SK-N-SH (cell line): ENCODE results near the gene DENND1C. TPM values are rescaled to one million over a fixed set of nuclear protein-coding genes. Genes with fewer than 3 reads are reported as not detected.

Experiments used
- CTCF ChIA-PET: fragments of 300-600, 350-600 bp; formaldehyde crosslinking; extraction: SDS; loops from one replicate; lab custom pipeline; 2021; lab: Yijun Ruan, JAX
- POLR2A ChIA-PET: fragments of 350-600 bp; sonication (Branson Sonifier 250); formaldehyde crosslinking; extraction: SDS; loops from one replicate; lab custom pipeline; 2020; ENCODE audit warnings: antibody characterized with exemption, inconsistent platforms; lab: Yijun Ruan, JAX
- DNase-seq: peaks from one replicate; pipeline ENCODE4 v3.0.0; 2012
- H2AFZ ChIP-seq: fragments of 200-600 bp; sonication (generic); 2 replicates; pipeline ENCODE4 v1.8.1; 2016; ENCODE audit warnings: antibody characterized with exemption, mild to moderate bottlenecking, low read depth
- H3F3A ChIP-seq: fragments of 200-600 bp; sonication (generic); replicated peaks from 2 replicates; pipeline ENCODE3; 2016; ENCODE audit warnings: antibody characterized with exemption, mild to moderate bottlenecking; ENCODE audit not compliant: insufficient read depth
- H3K27ac ChIP-seq, 2 experiments: fragments of 200-500 bp in 1 of 2; fragments of 200-600 bp in 1 of 2; sonication (Bioruptor generic) in 1 of 2; sonication (generic), shearing (Covaris generic) in 1 of 2; 2 replicates each; pipeline versions ENCODE4 v1.5.1 to v1.6.1; 2014 to 2016; ENCODE audit warnings: low read depth in 2 of 2, inconsistent platforms in 1 of 2, low read length in 1 of 2, mild to moderate bottlenecking in 1 of 2, mixed read lengths in 1 of 2
- H3K27me3 ChIP-seq: fragments of 200-600 bp; sonication (generic), shearing (Covaris generic); 2 replicates; pipeline ENCODE4 v1.6.1; 2016; ENCODE audit warnings: mixed run types; ENCODE audit not compliant: insufficient read depth
- H3K36me3 ChIP-seq, 2 experiments: fragments of 200-500 bp in 1 of 2; fragments of 200-600 bp in 1 of 2; sonication (Bioruptor generic) in 1 of 2; sonication (generic) in 1 of 2; replicated peaks in 1 of 2; 2 replicates each; pipeline versions ENCODE3 to v1.5.1; 2014 to 2016; ENCODE audit warnings: low read length in 1 of 2, mild to moderate bottlenecking in 1 of 2; ENCODE audit not compliant: insufficient read depth in 2 of 2, control insufficient read depth in 1 of 2
- H3K4me1 ChIP-seq, 2 experiments: fragments of 200-500 bp in 1 of 2; fragments of 200-600 bp in 1 of 2; sonication (Bioruptor generic) in 1 of 2; sonication (generic), shearing (Covaris generic) in 1 of 2; 2 replicates each; pipeline versions ENCODE4 v1.5.1 to v1.6.1; 2014 to 2016; ENCODE audit warnings: low read depth in 1 of 2, low read length in 1 of 2, mixed run types in 1 of 2; ENCODE audit not compliant: insufficient read depth in 2 of 2, control insufficient read depth in 1 of 2
- H3K4me2 ChIP-seq: fragments of 200-600 bp; sonication (generic), shearing (Covaris generic); 2 replicates; pipeline ENCODE4 v1.6.1; 2017; ENCODE audit warnings: mixed run types
- H3K4me3 ChIP-seq, 2 experiments: fragments of 200-500 bp in 1 of 2; fragments of 200-600 bp in 1 of 2; sonication (Bioruptor generic) in 1 of 2; sonication (generic), shearing (Covaris generic) in 1 of 2; 2 replicates each; pipeline versions ENCODE4 v1.5.1 to v1.8.1; 2014 to 2016; ENCODE audit warnings: low read depth in 2 of 2, inconsistent platforms in 1 of 2, low read length in 1 of 2, mild to moderate bottlenecking in 1 of 2, mixed read lengths in 1 of 2, moderate library complexity in 1 of 2
- H3K79me2 ChIP-seq: fragments of 200-600 bp; sonication (generic); 2 replicates; pipeline ENCODE4 v1.8.1; 2017; ENCODE audit warnings: mild to moderate bottlenecking; ENCODE audit not compliant: insufficient read depth
- H3K9ac ChIP-seq: fragments of 200-600 bp; sonication (generic); 2 replicates; pipeline ENCODE4 v1.6.1; 2017; ENCODE audit warnings: mixed run types
- H3K9me2 ChIP-seq: fragments of 200-600 bp; sonication (generic); 2 replicates; pipeline ENCODE4 v1.6.1; 2017; ENCODE audit warnings: mixed run types
- H3K9me3 ChIP-seq: fragments of 200-600 bp; sonication (generic); 2 replicates; pipeline ENCODE4 v1.6.1; 2017; ENCODE audit warnings: mixed run types, mild to moderate bottlenecking, moderate library complexity
- H4K20me1 ChIP-seq: fragments of 200-600 bp; sonication (generic); 2 replicates; pipeline ENCODE4 v1.6.1; 2017; ENCODE audit warnings: mild to moderate bottlenecking, mixed run types; ENCODE audit not compliant: insufficient read depth
- CHD2 ChIP-seq: fragments of 150-350 bp; IDR thresholded peaks from 2 replicates; pipeline ENCODE4 v1.6.1; 2018; ENCODE audit warnings: low read length; ENCODE audit not compliant: partially characterized antibody
- EP300 ChIP-seq, 2 experiments: IDR thresholded peaks; 2 replicates each; pipeline versions ENCODE4 v1.4.0 to v1.6.1; 2012; ENCODE audit warnings: borderline replicate concordance in 1 of 2, low read depth in 1 of 2, low read length in 1 of 2
- FOSL2 ChIP-seq: IDR thresholded peaks from 2 replicates; pipeline ENCODE4 v1.4.0; 2012; ENCODE audit warnings: low read depth, mild to moderate bottlenecking, moderate library complexity, borderline replicate concordance
- FOXM1 ChIP-seq: IDR thresholded peaks from 2 replicates; pipeline ENCODE4 v1.4.0; 2012; ENCODE audit warnings: low read depth, mild to moderate bottlenecking
- MEF2A ChIP-seq: IDR thresholded peaks from 2 replicates; pipeline ENCODE4 v1.4.0; 2012; ENCODE audit warnings: low read depth, borderline replicate concordance
- NFIC ChIP-seq: IDR thresholded peaks from 2 replicates; pipeline ENCODE4 v1.4.0; 2012; ENCODE audit warnings: borderline replicate concordance
- NRF1 ChIP-seq: IDR thresholded peaks from 2 replicates; pipeline ENCODE4 v1.6.1; 2012; ENCODE audit warnings: low read depth, mild to moderate bottlenecking, low read length
- RAD21 ChIP-seq: IDR thresholded peaks from 2 replicates; pipeline ENCODE4 v1.6.1; 2012; ENCODE audit warnings: mild to moderate bottlenecking, low read length
- TCF12 ChIP-seq: IDR thresholded peaks from 2 replicates; pipeline ENCODE4 v1.4.0; 2012
- WGBS: methylation state at CpG from one replicate; pipeline ENCODE4 v1.1.6; 2017; ENCODE audit warnings: low lambda C conversion rate; 5-methylcytosine and 5-hydroxymethylcytosine counted together
- polyA plus RNA-seq, 3 experiments: library from polyadenylated mRNA; depleted of rRNA; stranded (reverse); fragments of >200 nt; gene quantifications; 2 replicates each; pipeline ENCODE4 v1.2.3, GENCODE V29; 2012
- TF ChIP-seq, protein P1 (sequence below): IDR thresholded peaks from 2 replicates; pipeline ENCODE4 v1.6.1; 2012; ENCODE audit warnings: mild to moderate bottlenecking, low read depth, low read length, moderate library complexity
- TF ChIP-seq, protein P2 (sequence below): IDR thresholded peaks from 2 replicates; pipeline ENCODE4; 2012

DENND1C gene
- polyA plus RNA-seq, 1 of the 3 experiments (the other 2 are of a cell fraction), result 0.05 TPM

DNA sequence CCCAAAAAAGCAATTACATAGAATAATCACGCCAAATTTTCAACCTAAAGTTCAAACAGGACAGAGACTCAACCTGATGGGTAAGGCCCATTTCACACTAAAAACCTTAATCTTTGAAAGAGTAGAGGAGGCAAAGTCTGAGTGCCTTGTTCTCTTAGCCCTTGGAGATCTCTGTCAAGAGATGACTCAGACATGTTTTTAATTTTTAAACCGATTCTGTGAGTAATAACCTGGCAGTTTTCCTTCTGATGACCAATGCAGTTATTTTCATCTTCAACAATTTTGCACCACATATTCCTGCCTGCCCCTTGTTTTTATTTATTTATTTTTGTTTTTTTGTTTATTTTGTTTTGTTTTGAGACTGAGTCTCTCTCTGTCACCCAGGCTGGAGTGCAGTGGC, 37.7 kb upstream of the DENND1C start:
- H3K36me3 ChIP-seq, result no peaks in the 10 kb centered on the region
- no peak for DNase-seq

DNA sequence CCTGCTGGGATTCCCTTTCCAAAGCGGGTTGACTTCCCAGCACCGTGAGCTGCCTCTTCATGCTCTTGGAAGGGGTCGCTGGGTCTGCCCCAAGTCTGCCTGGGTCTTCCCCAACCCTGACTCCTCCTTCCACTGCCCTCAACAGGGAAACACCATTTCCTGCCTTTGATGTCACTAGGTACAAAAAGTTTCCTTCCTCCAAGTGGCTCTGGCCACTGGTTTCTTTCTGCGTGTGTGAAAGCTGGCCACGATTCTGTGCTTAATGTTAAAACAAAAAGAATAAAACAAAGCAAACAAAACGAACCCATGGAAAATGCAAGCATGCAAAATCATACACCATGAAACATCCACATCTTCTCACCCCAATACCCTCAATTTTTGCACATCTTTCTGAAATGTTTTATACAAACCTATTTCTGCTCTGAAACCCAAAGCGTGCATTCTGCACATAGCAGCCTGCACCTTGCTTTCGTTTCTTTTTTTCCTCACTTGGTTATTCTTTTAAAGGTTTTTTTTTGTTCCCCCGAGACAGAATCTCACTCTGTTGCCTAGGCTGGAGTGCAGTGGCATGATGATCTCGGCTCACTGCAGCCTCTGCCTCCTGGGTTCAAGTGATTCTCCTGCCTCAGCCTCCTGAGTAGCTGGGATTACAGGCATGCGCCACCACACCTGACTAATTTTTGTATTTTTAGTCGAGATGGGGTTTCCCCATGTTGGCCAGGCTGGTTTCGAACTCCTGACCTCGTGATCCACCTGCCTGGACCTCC, 36.7 kb upstream of the DENND1C start:
- Histone ChIP-seq H3F3A (peaks cover 7% of the 10 kb centered on the region), H3K4me3 (no peak overlapping the region), H3K9me3 (no peaks in the 10 kb centered on the region), H3K79me2 (no peaks in the 10 kb centered on the region), H3K27ac (peak overlapping the region in 1 of 2 experiments; percentile 66; a peak in 2 of 4 replicates), H3K9ac (no peak overlapping the region), H3K4me2 (no peak overlapping the region), H3K27me3 (no peaks in the 10 kb centered on the region), H4K20me1 (no peaks in the 10 kb centered on the region), H3K9me2 (no peaks in the 10 kb centered on the region), H3K36me3 (no peaks in the 10 kb centered on the region), H3K4me1 (peaks cover 6 to 8% of the 10 kb centered on the region in 2 experiments; a peak in 1 of 4 replicates), H2AFZ (peak overlapping the region; percentile 30; the same call in 1 of the 2 replicates)
- DNase-seq, result no peak
- TF ChIP-seq, protein P1, sequence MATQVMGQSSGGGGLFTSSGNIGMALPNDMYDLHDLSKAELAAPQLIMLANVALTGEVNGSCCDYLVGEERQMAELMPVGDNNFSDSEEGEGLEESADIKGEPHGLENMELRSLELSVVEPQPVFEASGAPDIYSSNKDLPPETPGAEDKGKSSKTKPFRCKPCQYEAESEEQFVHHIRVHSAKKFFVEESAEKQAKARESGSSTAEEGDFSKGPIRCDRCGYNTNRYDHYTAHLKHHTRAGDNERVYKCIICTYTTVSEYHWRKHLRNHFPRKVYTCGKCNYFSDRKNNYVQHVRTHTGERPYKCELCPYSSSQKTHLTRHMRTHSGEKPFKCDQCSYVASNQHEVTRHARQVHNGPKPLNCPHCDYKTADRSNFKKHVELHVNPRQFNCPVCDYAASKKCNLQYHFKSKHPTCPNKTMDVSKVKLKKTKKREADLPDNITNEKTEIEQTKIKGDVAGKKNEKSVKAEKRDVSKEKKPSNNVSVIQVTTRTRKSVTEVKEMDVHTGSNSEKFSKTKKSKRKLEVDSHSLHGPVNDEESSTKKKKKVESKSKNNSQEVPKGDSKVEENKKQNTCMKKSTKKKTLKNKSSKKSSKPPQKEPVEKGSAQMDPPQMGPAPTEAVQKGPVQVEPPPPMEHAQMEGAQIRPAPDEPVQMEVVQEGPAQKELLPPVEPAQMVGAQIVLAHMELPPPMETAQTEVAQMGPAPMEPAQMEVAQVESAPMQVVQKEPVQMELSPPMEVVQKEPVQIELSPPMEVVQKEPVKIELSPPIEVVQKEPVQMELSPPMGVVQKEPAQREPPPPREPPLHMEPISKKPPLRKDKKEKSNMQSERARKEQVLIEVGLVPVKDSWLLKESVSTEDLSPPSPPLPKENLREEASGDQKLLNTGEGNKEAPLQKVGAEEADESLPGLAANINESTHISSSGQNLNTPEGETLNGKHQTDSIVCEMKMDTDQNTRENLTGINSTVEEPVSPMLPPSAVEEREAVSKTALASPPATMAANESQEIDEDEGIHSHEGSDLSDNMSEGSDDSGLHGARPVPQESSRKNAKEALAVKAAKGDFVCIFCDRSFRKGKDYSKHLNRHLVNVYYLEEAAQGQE, result no peak
- TF ChIP-seq MEF2A (no peak), FOXM1 (no peak), RAD21 (no peak), NRF1 (no peak)
- TF ChIP-seq, protein P2, sequence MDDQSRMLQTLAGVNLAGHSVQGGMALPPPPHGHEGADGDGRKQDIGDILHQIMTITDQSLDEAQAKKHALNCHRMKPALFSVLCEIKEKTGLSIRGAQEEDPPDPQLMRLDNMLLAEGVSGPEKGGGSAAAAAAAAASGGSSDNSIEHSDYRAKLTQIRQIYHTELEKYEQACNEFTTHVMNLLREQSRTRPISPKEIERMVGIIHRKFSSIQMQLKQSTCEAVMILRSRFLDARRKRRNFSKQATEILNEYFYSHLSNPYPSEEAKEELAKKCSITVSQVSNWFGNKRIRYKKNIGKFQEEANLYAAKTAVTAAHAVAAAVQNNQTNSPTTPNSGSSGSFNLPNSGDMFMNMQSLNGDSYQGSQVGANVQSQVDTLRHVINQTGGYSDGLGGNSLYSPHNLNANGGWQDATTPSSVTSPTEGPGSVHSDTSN, result no peak
- CTCF ChIA-PET, result interaction anchor here (1.0 to 2.9 kb wide), 5 partner anchors 12 to 345 kb away, joined by 3 to 20 read pairs (median 10); no protein-coding TSS in a partner anchor
- WGBS, result 42% methylated on average over 14 of the region's 14 CpGs
- POLR2A ChIA-PET, result no interaction called here

More for the DNA sequence above, 37.7 kb upstream of the DENND1C start:
- peak overlapping the region; percentile 54; the same call in 1 of the 2 replicates for H3K4me2 ChIP-seq
- no peaks in the 10 kb centered on the region for H3K9me3 ChIP-seq
- no peak overlapping the region for H3K4me3 ChIP-seq
- H3K27ac ChIP-seq, result peak overlapping the region in 1 of 2 experiments; percentile 66; a peak in 2 of 4 replicates
- TF ChIP-seq CHD2 (no peak), TCF12 (peak; percentile 63), NFIC (peak; percentile 75; the same call in 1 of the 2 replicates), EP300 (IDR thresholded peaks at IDR 0.05; ENCODE audit: borderline replicate concordance in 1 of 2, low read depth in 1 of 2, low read length in 1 of 2) (peak in 1 of 2 experiments; percentile 58; a peak in 1 of 4 replicates), FOSL2 (peak; percentile 92), MEF2A (peak; percentile 79; the same call in 1 of the 2 replicates)
- TF ChIP-seq, protein P1, result no peak
- TF ChIP-seq, protein P2, result peak; percentile 47; the same call in 1 of the 2 replicates
- H3K79me2 ChIP-seq, result no peaks in the 10 kb centered on the region
- CTCF ChIA-PET, result no interaction called here
- 4% methylated on average over 2 of the region's 2 CpGs for WGBS
- POLR2A ChIA-PET, result no interaction called here
- no peaks in the 10 kb centered on the region for H4K20me1 ChIP-seq
- H2AFZ ChIP-seq, result peak overlapping the region; percentile 33; the same call in 1 of the 2 replicates
- H3F3A ChIP-seq, result peaks cover 7% of the 10 kb centered on the region
- H3K9ac ChIP-seq, result no peak overlapping the region
- H3K27me3 ChIP-seq, result no peaks in the 10 kb centered on the region
- H3K4me1 ChIP-seq, result peaks cover 6 to 8% of the 10 kb centered on the region in 2 experiments; a peak in 1 of 4 replicates
- no peaks in the 10 kb centered on the region for H3K9me2 ChIP-seq
